ENCODE results near the gene FGD3.

DNA sequence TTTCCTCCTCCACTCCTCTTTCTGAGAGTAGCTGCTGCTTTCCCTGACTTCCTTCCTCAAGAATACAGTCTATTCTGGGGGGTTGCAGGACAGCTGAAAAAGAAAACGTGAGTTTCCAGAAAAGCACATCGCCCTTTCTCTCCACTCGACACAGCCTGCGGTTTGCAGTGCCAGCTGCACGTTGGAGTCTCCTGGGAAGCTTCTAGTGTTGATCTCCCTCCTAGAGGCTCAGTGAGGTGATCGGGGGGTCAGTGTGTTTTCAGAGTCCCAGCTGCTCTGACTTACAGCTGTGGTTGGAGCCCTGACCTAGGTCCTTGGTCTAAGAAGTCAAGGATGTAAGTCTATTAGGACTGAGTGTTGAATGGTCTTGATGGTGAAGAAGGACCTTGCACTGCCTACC is 86.2 kb downstream of the FGD3 start:
- no peak for TF ChIP-seq POLR2A (IDR thresholded peaks at IDR 0.05)
- TF ChIP-seq CTCF (IDR thresholded peaks at IDR 0.05): no peak
